ENCODE measurements around the gene MINK1. TPM values are rescaled to one million over a fixed set of nuclear protein-coding genes. Genes with fewer than 3 reads are reported as not detected.
"Not testable (repeated sequence)": the region's sequence is repeated elsewhere in the genome, so short reads cannot be mapped to it uniquely, and the experiment has no call there.

Gene MINK1
- total RNA-seq, 2 experiments from 2014 or later, result 50.8 to 51.5 TPM

DNA sequence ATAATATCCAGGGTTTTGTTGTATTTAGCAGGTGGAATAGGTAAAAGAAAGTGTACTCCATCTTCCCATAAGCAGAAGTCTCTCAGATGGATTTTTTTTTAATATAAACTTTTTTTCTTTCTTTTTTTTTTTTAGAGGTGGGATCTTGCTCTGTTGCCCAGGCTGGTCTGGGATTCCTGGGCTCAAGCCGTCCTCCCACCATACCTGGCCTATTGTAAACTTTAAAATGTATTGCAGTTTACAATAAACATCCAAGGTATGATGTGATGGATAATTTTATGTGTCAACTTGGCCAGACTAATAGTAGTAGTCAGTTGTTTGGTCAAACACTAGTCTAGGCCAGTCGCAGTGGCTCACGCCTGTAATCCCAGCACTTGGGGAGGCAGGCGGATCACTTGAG, 88.2 kb downstream of the MINK1 start:
- H3K27ac Mint-ChIP-seq, result no peak overlapping the region
- no peaks in the 10 kb centered on the region for H3K9me3 Mint-ChIP-seq
- no peak overlapping the region for H3K4me3 Mint-ChIP-seq
- intact Hi-C loops (cut with micrococcal nuclease), result no loop called here
- ATAC-seq (no peak), DNase-seq (no peak)
- H3K36me3 Mint-ChIP-seq (ENCODE audit: low read depth), result no peaks in the 10 kb centered on the region
- H3K27me3 Mint-ChIP-seq, result no peaks in the 10 kb centered on the region
- CTCF ChIA-PET, result interaction anchor here (0.6 kb wide), 1 partner anchor 14 kb away, joined by 3 read pairs; no protein-coding TSS in a partner anchor
- POLR2A ChIA-PET, result interaction anchor here (3.4 kb wide), 1 partner anchor 17 kb away, joined by 19 read pairs; the partner anchor contains the start of genes RNF167 and SLC25A11
- H3K4me1 Mint-ChIP-seq (ENCODE audit: low read depth), result no peaks in the 10 kb centered on the region
- TF ChIP-seq, protein P1, sequence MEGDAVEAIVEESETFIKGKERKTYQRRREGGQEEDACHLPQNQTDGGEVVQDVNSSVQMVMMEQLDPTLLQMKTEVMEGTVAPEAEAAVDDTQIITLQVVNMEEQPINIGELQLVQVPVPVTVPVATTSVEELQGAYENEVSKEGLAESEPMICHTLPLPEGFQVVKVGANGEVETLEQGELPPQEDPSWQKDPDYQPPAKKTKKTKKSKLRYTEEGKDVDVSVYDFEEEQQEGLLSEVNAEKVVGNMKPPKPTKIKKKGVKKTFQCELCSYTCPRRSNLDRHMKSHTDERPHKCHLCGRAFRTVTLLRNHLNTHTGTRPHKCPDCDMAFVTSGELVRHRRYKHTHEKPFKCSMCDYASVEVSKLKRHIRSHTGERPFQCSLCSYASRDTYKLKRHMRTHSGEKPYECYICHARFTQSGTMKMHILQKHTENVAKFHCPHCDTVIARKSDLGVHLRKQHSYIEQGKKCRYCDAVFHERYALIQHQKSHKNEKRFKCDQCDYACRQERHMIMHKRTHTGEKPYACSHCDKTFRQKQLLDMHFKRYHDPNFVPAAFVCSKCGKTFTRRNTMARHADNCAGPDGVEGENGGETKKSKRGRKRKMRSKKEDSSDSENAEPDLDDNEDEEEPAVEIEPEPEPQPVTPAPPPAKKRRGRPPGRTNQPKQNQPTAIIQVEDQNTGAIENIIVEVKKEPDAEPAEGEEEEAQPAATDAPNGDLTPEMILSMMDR (IDR thresholded peaks at IDR 0.05), result no peak

- ATAC-seq; H3K27me3 Mint-ChIP-seq; H3K9me3 Mint-ChIP-seq; intact Hi-C loops (cut with micrococcal nuclease); H3K27ac Mint-ChIP-seq; DNase-seq; H3K4me3 Mint-ChIP-seq; H3K4me1 Mint-ChIP-seq (ENCODE audit: low read depth): not testable (repeated sequence)
- ChIA-PET POLR2A (interaction anchor here (1.5 kb wide), 1 partner anchor 13 kb away, joined by 7 read pairs; the partner anchor contains the start of genes RNF167 and SLC25A11), CTCF (interaction anchor here (1.8 kb wide), 1 partner anchor 17 kb away, joined by 4 read pairs; no protein-coding TSS in a partner anchor)
- H3K36me3 Mint-ChIP-seq (ENCODE audit: low read depth), result peaks cover 12% of the 10 kb centered on the region
Measured at GRCh38 chr17:4926577-4927335, 93.6 kb downstream of the MINK1 start.

DNA sequence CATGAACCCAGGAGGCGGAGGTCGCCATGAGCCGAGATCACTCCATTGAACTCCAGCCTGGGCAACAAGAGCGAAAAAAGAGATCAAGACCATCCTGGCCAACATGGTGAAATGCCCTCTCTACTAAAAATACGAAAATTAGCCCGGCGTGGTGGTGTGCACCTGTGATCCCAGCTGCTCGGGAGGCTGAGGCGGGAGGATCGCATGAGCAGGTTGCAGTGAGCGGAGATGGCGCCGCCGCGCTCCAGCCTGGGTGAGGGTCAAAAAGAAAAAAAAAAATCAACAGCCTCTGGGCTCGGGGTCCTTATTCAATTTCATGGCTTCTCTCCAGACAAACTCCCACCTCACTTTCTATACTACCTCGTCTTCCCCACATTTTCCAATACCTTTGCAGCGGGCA, 95.7 kb downstream of the MINK1 start:
- CTCF ChIA-PET, result interaction anchor here (1.0 kb wide), 1 partner anchor 26 kb away, joined by 3 read pairs; the partner anchor contains the start of gene CHRNE

DNA sequence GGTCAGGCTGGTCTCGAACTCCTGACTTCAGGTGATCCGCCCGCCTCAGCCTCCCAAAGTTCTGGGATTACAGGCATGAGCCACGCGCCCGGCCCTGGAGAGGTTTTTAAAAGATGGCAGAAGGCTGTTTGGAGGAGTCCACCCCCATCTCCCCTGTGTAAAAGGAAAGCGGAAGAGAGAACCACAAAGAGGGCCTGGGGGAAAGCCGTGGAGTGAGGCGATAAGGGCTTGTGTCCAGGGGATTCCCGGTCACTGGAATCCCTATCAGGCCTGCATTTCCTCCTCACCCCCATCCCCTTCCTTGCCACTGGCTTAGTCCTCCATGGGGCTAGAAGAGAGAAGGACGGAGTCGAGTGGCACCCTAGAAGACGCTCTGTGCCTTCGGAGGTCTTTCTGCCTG, 98.8 kb downstream of the MINK1 start, which contains the start of gene GP1BA:
Gene GP1BA, plus strand, starts transcription at position 315 of the 400 bp plus-strand sequence. CDS start 328 bp downstream, outside the sequence.
- Mint-ChIP-seq H3K36me3 (ENCODE audit: low read depth) (peaks cover 28% of the 10 kb centered on the region), H3K4me1 (ENCODE audit: low read depth) (peaks cover 19% of the 10 kb centered on the region), H3K9me3 (no peaks in the 10 kb centered on the region), H3K4me3 (no peak within 1 kb of the TSS), H3K27me3 (no peaks in the 10 kb centered on the region), H3K27ac (no peak within 1 kb of the TSS)
- TF ChIP-seq, protein P1 (IDR thresholded peaks at IDR 0.05), result no peak
- ChIA-PET POLR2A (no interaction called here), CTCF (interaction anchor here (1.0 kb wide), 1 partner anchor 29 kb away, joined by 4 read pairs; the partner anchor contains the start of gene CHRNE)
- ATAC-seq, result no peak
- intact Hi-C loops (cut with micrococcal nuclease), result no loop called here
- DNase-seq, result no peak

More for the DNA sequence above, 95.7 kb downstream of the MINK1 start:
- no peak for DNase-seq
- no peaks in the 10 kb centered on the region for H3K27me3 Mint-ChIP-seq
- no peak for ATAC-seq
- POLR2A ChIA-PET, result interaction anchor here (2.9 kb wide), 1 partner anchor 10 kb away, joined by 10 read pairs; the partner anchor contains the start of genes RNF167 and SLC25A11
- H3K36me3 Mint-ChIP-seq (ENCODE audit: low read depth), result peaks cover 14% of the 10 kb centered on the region
- peaks cover 4% of the 10 kb centered on the region for H3K4me1 Mint-ChIP-seq (ENCODE audit: low read depth)
- no peak overlapping the region for H3K4me3 Mint-ChIP-seq
- TF ChIP-seq, protein P1 (IDR thresholded peaks at IDR 0.05), result no peak
- no peaks in the 10 kb centered on the region for H3K9me3 Mint-ChIP-seq
- intact Hi-C loops (cut with micrococcal nuclease), result no loop called here
- H3K27ac Mint-ChIP-seq, result no peak overlapping the region

DNA sequence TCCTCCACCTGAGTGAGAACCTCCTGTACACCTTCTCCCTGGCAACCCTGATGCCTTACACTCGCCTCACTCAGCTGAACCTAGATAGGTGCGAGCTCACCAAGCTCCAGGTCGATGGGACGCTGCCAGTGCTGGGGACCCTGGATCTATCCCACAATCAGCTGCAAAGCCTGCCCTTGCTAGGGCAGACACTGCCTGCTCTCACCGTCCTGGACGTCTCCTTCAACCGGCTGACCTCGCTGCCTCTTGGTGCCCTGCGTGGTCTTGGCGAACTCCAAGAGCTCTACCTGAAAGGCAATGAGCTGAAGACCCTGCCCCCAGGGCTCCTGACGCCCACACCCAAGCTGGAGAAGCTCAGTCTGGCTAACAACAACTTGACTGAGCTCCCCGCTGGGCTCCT, 99.6 kb downstream of the MINK1 start:
- ChIA-PET CTCF (interaction anchor here (1.0 kb wide), 1 partner anchor 30 kb away, joined by 4 read pairs; the partner anchor contains the start of gene CHRNE), POLR2A (no interaction called here)
- no peak overlapping the region for H3K27ac Mint-ChIP-seq
- H3K4me3 Mint-ChIP-seq, result no peak overlapping the region
- ATAC-seq, result no peak
- peaks cover 33% of the 10 kb centered on the region for H3K36me3 Mint-ChIP-seq (ENCODE audit: low read depth)
- H3K27me3 Mint-ChIP-seq, result no peaks in the 10 kb centered on the region
- DNase-seq, result no peak
- peaks cover 23% of the 10 kb centered on the region for H3K4me1 Mint-ChIP-seq (ENCODE audit: low read depth)
- intact Hi-C loops (cut with micrococcal nuclease), result no loop called here
- TF ChIP-seq, protein P1 (IDR thresholded peaks at IDR 0.05), result no peak
- no peaks in the 10 kb centered on the region for H3K9me3 Mint-ChIP-seq
